HEK293T (cell line): ENCODE measurements around the gene FSD2.

Source experiments
- BHLHE40 ChIP-seq: fragments of 450-650 bp; IDR thresholded peaks from 2 replicates; pipeline ENCODE4 v1.6.1; 2016; ENCODE audit warnings: mild to moderate bottlenecking, moderate library complexity, borderline replicate concordance
- FOXK2 ChIP-seq: fragments of 450-650 bp; IDR thresholded peaks from 2 replicates; pipeline ENCODE4 v1.6.1; 2016; ENCODE audit warnings: mild to moderate bottlenecking
- L3MBTL2 ChIP-seq: fragments of 450-650 bp; conservative IDR thresholded peaks from 2 replicates; pipeline ENCODE4 v1.6.1; 2016; ENCODE audit warnings: mild to moderate bottlenecking
- LEF1 ChIP-seq: fragments of 450-650 bp; IDR thresholded peaks from 2 replicates; pipeline ENCODE4 v1.6.1; 2017; ENCODE audit warnings: mild to moderate bottlenecking, borderline replicate concordance
- SP1 ChIP-seq: fragments of 450-650 bp; IDR thresholded peaks from 2 replicates; pipeline ENCODE4 v1.6.1; 2017
- SUZ12 ChIP-seq: fragments of 450-650 bp; IDR thresholded peaks from 2 replicates; pipeline ENCODE4 v1.6.1; 2016; ENCODE audit warnings: mild to moderate bottlenecking
- TARDBP ChIP-seq: fragments of 450-650 bp; IDR thresholded peaks from 2 replicates; pipeline ENCODE4 v1.6.1; 2016
- ZNF384 ChIP-seq: fragments of 450-650 bp; IDR thresholded peaks from 2 replicates; pipeline ENCODE4 v1.6.1; 2016

- TF ChIP-seq BHLHE40 (no peak), FOXK2 (no peak), SUZ12 (no peak), LEF1 (no peak), SP1 (no peak), L3MBTL2 (no peak), TARDBP (no peak), ZNF384 (no peak)
Measured at GRCh38 chr15:82712036-82712435, 93.8 kb downstream of the FSD2 start.
